ENCODE data around the gene SLC12A7. TPM values are rescaled to one million over a fixed set of nuclear protein-coding genes. Genes with fewer than 3 reads are reported as not detected.

SLC12A7 gene
- total RNA-seq, result 10 to 100 TPM; 18.8 to 28.7 (median 24.5) TPM

GRCh38 chr5:1111727-1112289 lies at the start of gene SLC12A7:
TSS of gene SLC12A7 (minus strand) at chr5:1112063. CDS start at chr5:1111991, 72 bp downstream.
- peak; percentile 75 for ATAC-seq

GRCh38 chr5:1161108-1161832 lies 49.4 kb upstream of the SLC12A7 start:
- no peak for ATAC-seq
- H3K36me3 ChIP-seq, result no peaks in the 10 kb centered on the region
- peaks cover 0 to 14% (median 0%) of the 10 kb centered on the region in 3 donors for H3K4me1 ChIP-seq
- WGBS, 2 donors (ENCODE audit: low coverage in 1 of 2), result 67 to 100% methylated on average over 2 to 10 of the region's 23 CpGs
- peaks cover 57% of the 10 kb centered on the region for H3K27me3 ChIP-seq
- H3K27ac ChIP-seq, result no peak overlapping the region
- peaks cover 0 to 7% (median 0%) of the 10 kb centered on the region in 3 donors for H3K9me3 ChIP-seq
- H3K4me3 ChIP-seq, result no peak overlapping the region
- TF ChIP-seq POLR2A (IDR thresholded peaks at IDR 0.05) (no peak), CTCF (IDR thresholded peaks at IDR 0.05) (no peak), POLR2AphosphoS5 (IDR thresholded peaks at IDR 0.05) (no peak), EP300 (IDR thresholded peaks at IDR 0.05) (no peak)

More at GRCh38 chr5:1111727-1112289, at the start of gene SLC12A7:
- TF ChIP-seq CTCF (IDR thresholded peaks at IDR 0.05) (no peak), EP300 (IDR thresholded peaks at IDR 0.05) (no peak), POLR2A (IDR thresholded peaks at IDR 0.05) (peak; percentile 59 to 76), POLR2AphosphoS5 (IDR thresholded peaks at IDR 0.05) (peak; percentile 28)
- WGBS, 2 donors (ENCODE audit: low coverage in 1 of 2), result 0% methylated on average over 10 of the region's 79 CpGs; no CpG with 5 or more reads in 1 of the 2 donors
- Histone ChIP-seq H3K27ac (peak within 1 kb of the TSS; percentile 43 to 90 (median 86)), H3K27me3 (no peaks in the 10 kb centered on the region), H3K36me3 (no peaks in the 10 kb centered on the region), H3K9me3 (no peaks in the 10 kb centered on the region), H3K4me3 (peak within 1 kb of the TSS; percentile 93 to 99), H3K4me1 (peaks cover 0 to 50% (median 16%) of the 10 kb centered on the region in 3 donors)

- TF ChIP-seq POLR2A (IDR thresholded peaks at IDR 0.05) (no peak), CTCF (IDR thresholded peaks at IDR 0.05) (no peak), EP300 (IDR thresholded peaks at IDR 0.05) (no peak), POLR2AphosphoS5 (IDR thresholded peaks at IDR 0.05) (no peak)
- Histone ChIP-seq H3K4me3 (no peak overlapping the region), H3K4me1 (peaks cover 0 to 27% (median 0%) of the 10 kb centered on the region in 3 donors), H3K27me3 (peaks cover 70% of the 10 kb centered on the region), H3K9me3 (peaks cover 0 to 9% (median 0%) of the 10 kb centered on the region in 3 donors), H3K27ac (no peak overlapping the region), H3K36me3 (no peaks in the 10 kb centered on the region)
- ATAC-seq, result no peak
- WGBS, 2 donors (ENCODE audit: low coverage in 1 of 2), result 84% methylated on average over 2 of the region's 4 CpGs; no CpG with 5 or more reads in 1 of the 2 donors
Measured at GRCh38 chr5:1159774-1160406, 48.0 kb upstream of the SLC12A7 start.

- H3K36me3 ChIP-seq, result no peaks in the 10 kb centered on the region
- H3K27me3 ChIP-seq, result peaks cover 76% of the 10 kb centered on the region
- H3K4me3 ChIP-seq, result no peak overlapping the region
- peaks cover 0 to 9% (median 0%) of the 10 kb centered on the region in 3 donors for H3K9me3 ChIP-seq
- peaks cover 0 to 29% (median 0%) of the 10 kb centered on the region in 3 donors for H3K4me1 ChIP-seq
- H3K27ac ChIP-seq, result no peak overlapping the region
- no peak for TF ChIP-seq POLR2A (IDR thresholded peaks at IDR 0.05)
- no peak for TF ChIP-seq CTCF (IDR thresholded peaks at IDR 0.05)
- TF ChIP-seq EP300 (IDR thresholded peaks at IDR 0.05), result no peak
- no peak for TF ChIP-seq POLR2AphosphoS5 (IDR thresholded peaks at IDR 0.05)
- WGBS, 2 donors (ENCODE audit: low coverage in 1 of 2), result 58 to 75% methylated on average over 2 to 7 of the region's 11 CpGs
- ATAC-seq, result no peak
Measured at GRCh38 chr5:1159341-1159675, 47.4 kb upstream of the SLC12A7 start.
